H1 (cell line): ENCODE data around the gene NELL1. TPM values are rescaled to one million over a fixed set of nuclear protein-coding genes. Genes with fewer than 3 reads are reported as not detected.

Experiments
- CTCF ChIA-PET: fragments of 300-600 bp; sonication (Branson Sonifier 250); formaldehyde crosslinking; loops from one replicate; lab custom pipeline; 2021; ENCODE audit not compliant: partially characterized antibody; lab: Charles Lee
- POLR2A ChIA-PET: fragments of 300-600 bp; sonication (Branson Sonifier 250); formaldehyde crosslinking; loops from one replicate; lab custom pipeline; 2021; ENCODE audit warnings: inconsistent platforms; ENCODE audit not compliant: partially characterized antibody; lab: Charles Lee
- DNase-seq, 2 experiments: peaks; one replicate each; pipeline versions ENCODE4 v3.0.0 to v3.0.0-alpha.2; 2010 to 2022; ENCODE audit warnings: low spot score in 2 of 2, low read depth in 1 of 2, mixed read lengths in 1 of 2
- FAIRE-seq: peaks from 2 replicates; lab custom pipeline; 2011; peaks lifted over from hg19 to GRCh38; lab: Jason Lieb, UNC
- H2AFZ ChIP-seq: 2 replicates; pipeline ENCODE4 v1.8.1; 2012; ENCODE audit warnings: low read length, inconsistent platforms
- H2AK5ac ChIP-seq: 2 replicates; pipeline ENCODE4 v1.6.1; 2013; ENCODE audit warnings: low read depth, low read length
- H2BK120ac ChIP-seq: replicated peaks from 2 replicates; pipeline ENCODE3; 2013; ENCODE audit warnings: low read depth, low read length, inconsistent platforms
- H2BK12ac ChIP-seq: 2 replicates; pipeline ENCODE4 v1.6.1; 2013; ENCODE audit warnings: low read depth, low read length
- H2BK15ac ChIP-seq: 2 replicates; pipeline ENCODE4 v1.6.1; 2013; ENCODE audit warnings: low read length
- H2BK20ac ChIP-seq: 2 replicates; pipeline ENCODE4 v1.6.1; 2013; ENCODE audit warnings: low read length
- H2BK5ac ChIP-seq: 2 replicates; pipeline ENCODE4 v1.6.1; 2013; ENCODE audit warnings: low read depth, low read length
- H3K14ac ChIP-seq: 2 replicates; pipeline ENCODE4 v1.6.1; 2013; ENCODE audit warnings: inconsistent platforms; ENCODE audit not compliant: insufficient read length
- H3K18ac ChIP-seq: 2 replicates; pipeline ENCODE4 v1.6.1; 2013; ENCODE audit warnings: low read length; ENCODE audit errors: extremely low read depth
- H3K23ac ChIP-seq: 2 replicates; pipeline ENCODE4 v1.6.1; 2013; ENCODE audit warnings: inconsistent platforms; ENCODE audit not compliant: insufficient read length
- H3K23me2 ChIP-seq: 2 replicates; pipeline ENCODE4 v1.6.1; 2013; ENCODE audit warnings: low read depth, low read length
- H3K27ac ChIP-seq: 2 replicates; pipeline ENCODE4 v1.6.1; 2011; ENCODE audit warnings: low read depth, low read length, inconsistent platforms
- H3K27me3 ChIP-seq, 4 experiments: replicated peaks in 1 of 4; 1 replicate in 1 of 4; 2 replicates in 3 of 4; pipeline versions ENCODE4 v1.6.1 to v1.8.1; 2011 to 2013; ENCODE audit warnings: low read length in 3 of 4, mild to moderate bottlenecking in 3 of 4, inconsistent platforms in 2 of 4, mixed read lengths in 2 of 4, moderate library complexity in 1 of 4; ENCODE audit not compliant: control insufficient read depth in 3 of 4, insufficient read depth in 3 of 4; ENCODE audit errors: extremely low read depth in 1 of 4
- H3K36me3 ChIP-seq, 4 experiments: 2 replicates each; pipeline versions ENCODE4 v1.6.1 to v1.8.1; 2011 to 2013; ENCODE audit warnings: mild to moderate bottlenecking in 4 of 4, low read length in 3 of 4, moderate library complexity in 2 of 4, control low read depth in 1 of 4, inconsistent platforms in 1 of 4; ENCODE audit not compliant: insufficient read depth in 4 of 4, control insufficient read depth in 2 of 4
- H3K4ac ChIP-seq: replicated peaks from 2 replicates; pipeline ENCODE3; 2013; ENCODE audit warnings: low read length, low read depth, mixed read lengths, inconsistent platforms; ENCODE audit not compliant: insufficient read length
- H3K4me1 ChIP-seq, 4 experiments: replicated peaks in 1 of 4; 1 replicate in 1 of 4; 2 replicates in 3 of 4; pipeline versions ENCODE4 v1.6.1 to v1.8.1; 2011 to 2013; ENCODE audit warnings: low read length in 3 of 4, inconsistent platforms in 2 of 4, mixed read lengths in 1 of 4; ENCODE audit not compliant: insufficient read depth in 4 of 4, control insufficient read depth in 3 of 4
- H3K4me2 ChIP-seq, 2 experiments: 2 replicates each; pipeline versions ENCODE4 v1.6.1 to v1.8.1; 2011 to 2013; ENCODE audit warnings: low read depth in 2 of 2, low read length in 2 of 2, control low read depth in 1 of 2, inconsistent platforms in 1 of 2, mild to moderate bottlenecking in 1 of 2; ENCODE audit not compliant: insufficient read depth in 1 of 2
- H3K4me3 ChIP-seq, 4 experiments: fragments of 200-600, 300-600 bp in 1 of 4; sonication (generic), shearing (Covaris generic), sonication (Bioruptor Twin) in 1 of 4; 2 replicates each; pipeline versions ENCODE4 v1.5.1 to v1.8.1; 2011 to 2016; ENCODE audit warnings: low read length in 4 of 4, low read depth in 3 of 4, control low read depth in 2 of 4, inconsistent platforms in 2 of 4, mild to moderate bottlenecking in 2 of 4, mixed read lengths in 1 of 4, moderate library complexity in 1 of 4; ENCODE audit not compliant: insufficient read depth in 2 of 4; ENCODE audit errors: extremely low read depth in 1 of 4
- H3K56ac ChIP-seq: replicated peaks from 2 replicates; pipeline ENCODE3; 2013; ENCODE audit warnings: low read depth, mild to moderate bottlenecking, mixed read lengths, low read length, inconsistent platforms; ENCODE audit not compliant: insufficient read length
- H3K79me1 ChIP-seq: 2 replicates; pipeline ENCODE4 v1.6.1; 2013; ENCODE audit warnings: low read depth, low read length, control low read depth
- H3K79me2 ChIP-seq, 2 experiments: 2 replicates each; pipeline versions ENCODE4 v1.6.1 to v1.8.1; 2012 to 2013; ENCODE audit warnings: low read length in 2 of 2, mild to moderate bottlenecking in 2 of 2, inconsistent platforms in 1 of 2; ENCODE audit not compliant: insufficient read depth in 2 of 2, control insufficient read depth in 1 of 2
- H3K9ac ChIP-seq, 4 experiments: replicated peaks in 1 of 4; 1 replicate in 1 of 4; 2 replicates in 3 of 4; pipeline versions ENCODE4 v1.6.1 to v1.8.1; 2011 to 2013; ENCODE audit warnings: low read depth in 3 of 4, low read length in 3 of 4, control low read depth in 2 of 4, mild to moderate bottlenecking in 2 of 4, moderate library complexity in 2 of 4, inconsistent platforms in 1 of 4; ENCODE audit errors: extremely low read depth in 1 of 4
- H3K9me3 ChIP-seq, 2 experiments: 2 replicates each; pipeline versions ENCODE4 v1.6.1 to v1.8.1; 2012 to 2013; ENCODE audit warnings: mild to moderate bottlenecking in 2 of 2, moderate library complexity in 2 of 2, control low read depth in 1 of 2, inconsistent platforms in 1 of 2, low read depth in 1 of 2, low read length in 1 of 2, mixed read lengths in 1 of 2; ENCODE audit not compliant: insufficient read depth in 2 of 2
- H4K20me1 ChIP-seq, 2 experiments: replicated peaks in 1 of 2; 2 replicates each; pipeline versions ENCODE3 to v1.8.1; 2011 to 2013; ENCODE audit warnings: inconsistent platforms in 2 of 2, low read length in 2 of 2, mild to moderate bottlenecking in 1 of 2; ENCODE audit not compliant: insufficient read depth in 2 of 2, control insufficient read depth in 1 of 2
- H4K5ac ChIP-seq: 2 replicates; pipeline ENCODE4 v1.6.1; 2013; ENCODE audit warnings: low read length, low read depth, mixed read lengths, inconsistent platforms; ENCODE audit not compliant: insufficient read length
- H4K8ac ChIP-seq: 2 replicates; pipeline ENCODE4 v1.8.0; 2013; ENCODE audit warnings: mild to moderate bottlenecking, moderate library complexity, low read length, inconsistent platforms; ENCODE audit not compliant: insufficient read depth; ENCODE audit errors: extremely low read depth
- H4K91ac ChIP-seq: replicated peaks from 2 replicates; pipeline ENCODE3; 2013; ENCODE audit warnings: low read length, mixed read lengths, inconsistent platforms; ENCODE audit not compliant: insufficient read length
- ASH2L ChIP-seq: fragments of 200-600, 300-600 bp; sonication (generic); IDR thresholded peaks from one replicate; pipeline ENCODE4 v1.7.1; 2017; ENCODE audit warnings: low read length
- CBX5 ChIP-seq: fragments of 300-800, 300-1000 bp; sonication (generic); IDR thresholded peaks from 2 replicates; pipeline ENCODE4 v1.7.1; 2016; ENCODE audit warnings: antibody characterized with exemption, low read length, low read depth
- GABPA ChIP-seq: IDR thresholded peaks from 2 replicates; pipeline ENCODE4 v1.6.1; 2011; ENCODE audit warnings: mild to moderate bottlenecking, low read length, moderate library complexity, borderline replicate concordance; ENCODE audit not compliant: insufficient read depth
- HDAC2 ChIP-seq, 2 experiments: fragments of 300-600 bp in 1 of 2; sonication (generic) in 1 of 2; IDR thresholded peaks; 2 replicates each; pipeline ENCODE4 v1.6.1; 2011 to 2012; ENCODE audit warnings: low read depth in 2 of 2, low read length in 2 of 2, mild to moderate bottlenecking in 2 of 2, moderate library complexity in 2 of 2, borderline replicate concordance in 1 of 2, inconsistent platforms in 1 of 2
- JUN ChIP-seq: IDR thresholded peaks from 2 replicates; pipeline ENCODE4 v1.6.1; 2011; ENCODE audit warnings: low read depth, mild to moderate bottlenecking, improper control_type of control experiment, low read length
- KDM4A ChIP-seq: IDR thresholded peaks from one replicate; pipeline ENCODE4 v1.7.1; 2012; ENCODE audit warnings: low read depth, mild to moderate bottlenecking, moderate library complexity, low read length, inconsistent platforms; ENCODE audit not compliant: severe bottlenecking
- POLR2A ChIP-seq, 2 experiments: IDR thresholded peaks; 1 replicate in 1 of 2; 2 replicates in 1 of 2; pipeline ENCODE4 v1.6.1; 2011; ENCODE audit warnings: low read depth in 2 of 2, low read length in 2 of 2, mild to moderate bottlenecking in 2 of 2; ENCODE audit errors: control extremely low read depth in 1 of 2
- RNF2 ChIP-seq: fragments of 200-900, 300-1000 bp; sonication (generic); IDR thresholded peaks from 2 replicates; pipeline ENCODE4 v1.7.1; 2016; ENCODE audit warnings: borderline replicate concordance, low read depth, mild to moderate bottlenecking, antibody characterized with exemption, low read length; ENCODE audit not compliant: poor library complexity, severe bottlenecking; ENCODE audit errors: missing control alignments
- SIX5 ChIP-seq: IDR thresholded peaks from 2 replicates; pipeline ENCODE4 v1.6.1; 2011; ENCODE audit warnings: mild to moderate bottlenecking, low read depth, low read length
- ZNF274 ChIP-seq: IDR thresholded peaks from 2 replicates; pipeline ENCODE4 v1.7.0; 2012; ENCODE audit warnings: low read length, borderline replicate concordance; ENCODE audit errors: extremely low read depth
- WGBS, 2 experiments: shearing (Covaris generic) in 1 of 2; methylation state at CpG; one replicate each; pipeline versions ENCODE4 v1.1.6 to v1.1.7; 2013 to 2015; ENCODE audit warnings: low lambda C conversion rate in 2 of 2, mixed read lengths in 2 of 2, inconsistent platforms in 1 of 2, low coverage in 1 of 2, missing lambda C conversion rate in 1 of 2; ENCODE audit not compliant: insufficient replicate concordance in 2 of 2, insufficient coverage in 1 of 2, insufficient read length in 1 of 2; ENCODE audit errors: extremely low coverage in 1 of 2, missing lambda C conversion rate in 1 of 2; 5-methylcytosine and 5-hydroxymethylcytosine counted together
- polyA plus RNA-seq, 7 experiments: library from polyadenylated mRNA; depleted of rRNA in 3 of 7; stranded (reverse) in 5 of 7; unstranded in 2 of 7; fragments of >200 nt in 5 of 7; fragments of 200-250 nt in 2 of 7; gene quantifications; 1 replicate in 5 of 7; 2 replicates in 1 of 7; 4 replicates in 1 of 7; pipeline versions ENCODE4 v1.2.1 to v1.2.3, GENCODE V29; 2011 to 2013; ENCODE audit warnings: missing spikeins in 2 of 7, mixed read lengths in 2 of 7
- total RNA-seq: library from RNA; stranded (reverse); fragmentation: NEBNext Ultra II Directional; extraction: Animal tissue kit (Norgen Biotek cat#: 25700); gene quantifications from 2 replicates; pipeline ENCODE4 v1.2.1, GENCODE V29; 2021

Gene NELL1
- total and polyA plus RNA-seq, 2 of the 8 experiments (the other 6 are each of a cell fraction or from before 2014, with no cell fraction given), result 0.21 TPM; not detected in 1

DNA sequence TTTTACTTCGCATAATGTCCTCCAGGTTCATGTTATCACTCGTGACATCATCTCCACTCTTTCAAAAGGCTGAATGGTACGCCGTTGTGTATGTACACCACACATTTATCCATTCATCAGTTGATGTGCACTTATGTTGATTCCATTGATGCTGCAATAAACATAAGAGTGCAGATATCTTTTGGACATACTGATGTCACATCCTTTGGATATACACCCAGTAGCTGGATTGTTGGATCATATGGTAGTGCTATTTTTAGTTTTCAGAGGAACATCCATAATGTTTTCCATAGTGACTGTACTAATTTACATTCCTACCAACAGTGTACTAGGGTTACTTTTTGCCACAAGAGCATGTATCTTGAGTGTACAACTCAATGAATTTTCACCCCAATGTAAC is 25.0 kb upstream of the NELL1 start:
- POLR2A ChIA-PET, result no interaction called here
- TF ChIP-seq POLR2A (IDR thresholded peaks at IDR 0.05; ENCODE audit: control extremely low read depth in 1 of 2, low read depth in 2 of 2, low read length in 2 of 2) (no peak), CBX5 (no peak), ASH2L (no peak), ZNF274 (no peak), HDAC2 (IDR thresholded peaks at IDR 0.05; ENCODE audit: borderline replicate concordance in 1 of 2, low read depth in 2 of 2, low read length in 2 of 2) (no peak), JUN (no peak), GABPA (no peak), KDM4A (no peak), RNF2 (no peak), SIX5 (no peak)

More for the DNA sequence above, 25.0 kb upstream of the NELL1 start:
- Histone ChIP-seq H3K4ac (no peak overlapping the region), H4K91ac (no peak overlapping the region), H3K18ac (no peak overlapping the region), H3K27me3 (no peaks in the 10 kb centered on the region), H3K4me1 (peaks cover 0 to 5% (median 2%) of the 10 kb centered on the region in 4 experiments; a peak in 2 of 7 replicates), H2BK5ac (no peak overlapping the region), H3K4me2 (no peak overlapping the region), H3K14ac (no peak overlapping the region), H3K4me3 (no peak overlapping the region), H3K56ac (no peak overlapping the region), H3K9me3 (no peaks in the 10 kb centered on the region), H3K27ac (no peak overlapping the region), H2AFZ (no peak overlapping the region), H2BK20ac (no peak overlapping the region), H4K8ac (no peak overlapping the region), H3K36me3 (no peaks in the 10 kb centered on the region), H3K79me1 (no peaks in the 10 kb centered on the region), H2AK5ac (no peak overlapping the region), H2BK15ac (no peak overlapping the region), H3K23ac (no peak overlapping the region), H3K23me2 (no peaks in the 10 kb centered on the region), H4K20me1 (no peaks in the 10 kb centered on the region), H2BK120ac (no peak overlapping the region), H3K9ac (no peak overlapping the region), H3K79me2 (no peaks in the 10 kb centered on the region), H2BK12ac (no peak overlapping the region), H4K5ac (no peak overlapping the region)
- 95% methylated on average over 4 of the region's 4 CpGs; no CpG with 5 or more reads in 1 of the 2 experiments for WGBS, 2 experiments
- CTCF ChIA-PET, result interaction anchor here (1.2 kb wide), 1 partner anchor 29 kb away, joined by 3 read pairs; no protein-coding TSS in a partner anchor
- no peak for DNase-seq
- no peak for FAIRE-seq
